Activated T-cell treated with anti-CD3 and anti-CD28 coated beads, Interleukin-2, amount 50 U/mL, for 24 hours (primary cell): ENCODE results near the gene GMCL2.
A peak's percentile ranks its signal among the peaks of the same experiment; 100 is the strongest.
"Not testable (repeated sequence)": the region's sequence is repeated elsewhere in the genome, so short reads cannot be mapped to it uniquely, and the experiment has no call there.

Experiments used
- DNase-seq: peaks from one replicate; pipeline ENCODE4 v3.0.0-alpha.2; 2020
- H3K27ac Mint-ChIP-seq: 2 replicates; pipeline ENCODE4 v1.8.0; 2020; ENCODE audit warnings: mild to moderate bottlenecking, mixed read lengths
- H3K27me3 Mint-ChIP-seq: 2 replicates; pipeline ENCODE4 v1.8.0; 2020; ENCODE audit warnings: mixed read lengths
- H3K36me3 Mint-ChIP-seq: 2 replicates; pipeline ENCODE4 v1.8.0; 2020; ENCODE audit warnings: low read depth, mixed read lengths
- H3K4me1 Mint-ChIP-seq: 2 replicates; pipeline ENCODE4 v1.8.0; 2020; ENCODE audit warnings: low read depth, mixed read lengths
- H3K4me3 Mint-ChIP-seq: 2 replicates; pipeline ENCODE4 v1.8.0; 2020; ENCODE audit warnings: mild to moderate bottlenecking, moderate library complexity, mixed read lengths
- H3K9me3 Mint-ChIP-seq: 2 replicates; pipeline ENCODE4 v1.8.0; 2020; ENCODE audit warnings: mixed read lengths

GMCL2 gene

GRCh38 chr5:178205749-178206047, 18.5 kb upstream of the GMCL2 start:
- H3K9me3 Mint-ChIP-seq = no peaks in the 10 kb centered on the region
- H3K27ac Mint-ChIP-seq = peak overlapping the region; percentile 94
- H3K27me3 Mint-ChIP-seq = peaks cover 2% of the 10 kb centered on the region
- H3K4me3 Mint-ChIP-seq = peak overlapping the region; percentile 91
- peaks cover 59% of the 10 kb centered on the region for H3K36me3 Mint-ChIP-seq
- DNase-seq = no peak
- H3K4me1 Mint-ChIP-seq = peaks cover 42% of the 10 kb centered on the region

GRCh38 chr5:178204935-178205748, 18.0 kb upstream of the GMCL2 start:
- Mint-ChIP-seq H3K4me1 (peaks cover 39% of the 10 kb centered on the region), H3K9me3 (no peaks in the 10 kb centered on the region), H3K4me3 (peak overlapping the region; percentile 96), H3K27ac (peak overlapping the region; percentile 94), H3K27me3 (peaks cover 2% of the 10 kb centered on the region), H3K36me3 (peaks cover 54% of the 10 kb centered on the region)
- peak; percentile 83 for DNase-seq

GRCh38 chr5:178204182-178204934, 17.2 kb upstream of the GMCL2 start, which contains the start of gene HNRNPAB:
HNRNPAB (plus strand) TSS chr5:178204533; CDS start chr5:178204838, 305 bp downstream.
- Mint-ChIP-seq H3K4me1 (peaks cover 36% of the 10 kb centered on the region), H3K9me3 (no peaks in the 10 kb centered on the region), H3K27ac (peak within 1 kb of the TSS; percentile 100), H3K27me3 (peaks cover 2% of the 10 kb centered on the region), H3K36me3 (peaks cover 46% of the 10 kb centered on the region), H3K4me3 (peak within 1 kb of the TSS; percentile 96)
- peak; percentile 98 for DNase-seq

- Mint-ChIP-seq H3K36me3 (peaks cover 39% of the 10 kb centered on the region), H3K4me1 (peaks cover 30% of the 10 kb centered on the region), H3K4me3 (peak overlapping the region; percentile 96), H3K27ac (peak overlapping the region; percentile 100), H3K9me3 (no peaks in the 10 kb centered on the region), H3K27me3 (peaks cover 2% of the 10 kb centered on the region)
- DNase-seq = no peak
Measured at GRCh38 chr5:178203670-178204181, 16.6 kb upstream of the GMCL2 start.

- peak; percentile 7 for DNase-seq
- peaks cover 23% of the 10 kb centered on the region for H3K4me1 Mint-ChIP-seq
- H3K36me3 Mint-ChIP-seq = peaks cover 28% of the 10 kb centered on the region
- H3K27me3 Mint-ChIP-seq = peaks cover 2% of the 10 kb centered on the region
- H3K4me3 Mint-ChIP-seq = peak overlapping the region; percentile 70
- no peaks in the 10 kb centered on the region for H3K9me3 Mint-ChIP-seq
- peak overlapping the region; percentile 22 for H3K27ac Mint-ChIP-seq
Measured at GRCh38 chr5:178202541-178202940, 15.4 kb upstream of the GMCL2 start.

GRCh38 chr5:178201927-178202235, 14.7 kb upstream of the GMCL2 start:
- H3K27me3 Mint-ChIP-seq = peaks cover 2% of the 10 kb centered on the region
- no peak overlapping the region for H3K4me3 Mint-ChIP-seq
- DNase-seq = peak; percentile 20
- peaks cover 21% of the 10 kb centered on the region for H3K36me3 Mint-ChIP-seq
- no peaks in the 10 kb centered on the region for H3K9me3 Mint-ChIP-seq
- H3K4me1 Mint-ChIP-seq = peaks cover 17% of the 10 kb centered on the region
- H3K27ac Mint-ChIP-seq = no peak overlapping the region

- no peak overlapping the region for H3K4me3 Mint-ChIP-seq
- H3K27ac Mint-ChIP-seq = no peak overlapping the region
- peak; percentile 14 for DNase-seq
- H3K36me3 Mint-ChIP-seq = peaks cover 16% of the 10 kb centered on the region
- peaks cover 2% of the 10 kb centered on the region for H3K27me3 Mint-ChIP-seq
- peaks cover 12% of the 10 kb centered on the region for H3K4me1 Mint-ChIP-seq
- no peaks in the 10 kb centered on the region for H3K9me3 Mint-ChIP-seq
Measured at GRCh38 chr5:178201221-178201926, 14.2 kb upstream of the GMCL2 start.

GRCh38 chr5:178199581-178200434, 12.6 kb upstream of the GMCL2 start:
- DNase-seq = peak; percentile 17
- H3K36me3 Mint-ChIP-seq = peaks cover 4% of the 10 kb centered on the region
- H3K27ac Mint-ChIP-seq = no peak overlapping the region
- H3K4me1 Mint-ChIP-seq = peaks cover 6% of the 10 kb centered on the region
- no peaks in the 10 kb centered on the region for H3K9me3 Mint-ChIP-seq
- peaks cover 2% of the 10 kb centered on the region for H3K27me3 Mint-ChIP-seq
- no peak overlapping the region for H3K4me3 Mint-ChIP-seq

GRCh38 chr5:178198706-178199105, 11.5 kb upstream of the GMCL2 start:
- peak; percentile 9 for DNase-seq
- Mint-ChIP-seq H3K4me3 (no peak overlapping the region), H3K9me3 (no peaks in the 10 kb centered on the region), H3K27ac (no peak overlapping the region), H3K4me1 (peaks cover 11% of the 10 kb centered on the region), H3K36me3 (no peaks in the 10 kb centered on the region), H3K27me3 (peaks cover 11% of the 10 kb centered on the region)

GRCh38 chr5:178198151-178198550, 11.0 kb upstream of the GMCL2 start:
- DNase-seq = peak; percentile 11
- not testable (repeated sequence) for H3K4me3 Mint-ChIP-seq

GRCh38 chr5:178196986-178197385, 9.8 kb upstream of the GMCL2 start:
- H3K36me3 Mint-ChIP-seq = no peaks in the 10 kb centered on the region
- peaks cover 23% of the 10 kb centered on the region for H3K27me3 Mint-ChIP-seq
- DNase-seq = no peak
- H3K27ac Mint-ChIP-seq = no peak overlapping the region
- no peak overlapping the region for H3K4me3 Mint-ChIP-seq
- H3K4me1 Mint-ChIP-seq = peaks cover 17% of the 10 kb centered on the region
- no peaks in the 10 kb centered on the region for H3K9me3 Mint-ChIP-seq

More at GRCh38 chr5:178198151-178198550, 11.0 kb upstream of the GMCL2 start:
- H3K4me1 Mint-ChIP-seq = peaks cover 15% of the 10 kb centered on the region
- H3K9me3 Mint-ChIP-seq, H3K36me3 Mint-ChIP-seq, H3K27ac Mint-ChIP-seq: not testable (repeated sequence)
- H3K27me3 Mint-ChIP-seq = peaks cover 16% of the 10 kb centered on the region

- Mint-ChIP-seq H3K9me3 (no peaks in the 10 kb centered on the region), H3K36me3 (no peaks in the 10 kb centered on the region), H3K27ac (no peak overlapping the region), H3K4me1 (peaks cover 17% of the 10 kb centered on the region), H3K4me3 (no peak overlapping the region), H3K27me3 (peaks cover 25% of the 10 kb centered on the region)
- no peak for DNase-seq
Measured at GRCh38 chr5:178196281-178196812, 9.2 kb upstream of the GMCL2 start.

GRCh38 chr5:178194026-178194425, 6.9 kb upstream of the GMCL2 start:
- no peaks in the 10 kb centered on the region for H3K36me3 Mint-ChIP-seq
- H3K4me1 Mint-ChIP-seq = peaks cover 17% of the 10 kb centered on the region
- H3K9me3 Mint-ChIP-seq = no peaks in the 10 kb centered on the region
- peaks cover 28% of the 10 kb centered on the region for H3K27me3 Mint-ChIP-seq
- DNase-seq = no peak
- H3K27ac Mint-ChIP-seq = no peak overlapping the region
- no peak overlapping the region for H3K4me3 Mint-ChIP-seq
